ENCODE measurements around the gene GPHA2.
A peak's percentile ranks its signal among the peaks of the same experiment; 100 is the strongest.

GPHA2 gene

DNA sequence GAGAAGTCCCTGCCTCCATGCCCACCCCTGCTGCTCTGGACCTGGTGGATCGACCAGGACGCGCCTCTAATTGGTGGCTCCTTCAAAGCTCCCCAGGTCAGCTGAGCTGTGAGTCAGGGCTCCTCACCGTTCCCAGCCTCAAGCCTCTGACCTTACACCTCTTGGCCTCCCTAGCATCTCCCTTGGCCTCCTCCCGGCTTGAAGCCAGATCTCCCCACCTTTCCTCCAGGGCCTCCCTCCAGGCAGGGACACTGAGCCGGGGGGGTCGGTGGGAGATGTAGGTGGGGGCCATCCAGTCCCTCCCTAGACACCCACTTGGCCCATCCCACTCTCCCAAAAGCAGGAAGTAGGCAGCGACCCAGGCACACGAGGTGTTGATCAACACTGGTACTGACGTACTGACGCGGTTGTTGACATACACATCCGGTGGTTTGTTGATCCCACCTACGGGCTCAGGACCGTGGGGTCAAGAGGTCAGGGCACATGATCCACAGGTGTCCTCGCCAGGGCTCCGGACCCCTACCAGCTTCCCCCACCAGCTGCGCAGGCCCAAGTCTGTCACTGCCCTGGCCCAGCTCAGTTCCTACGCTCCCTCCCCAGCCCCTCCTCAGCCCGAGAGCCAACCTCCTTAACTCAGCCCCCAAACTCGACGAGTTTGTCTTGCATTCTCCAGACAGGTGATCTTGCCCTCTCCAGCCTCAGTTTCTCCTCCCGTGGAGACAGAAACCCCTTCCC is 19.5 kb downstream of the GPHA2 start:
- Histone ChIP-seq H3K27ac (ENCODE audit: low read length) (peak overlapping the region; percentile 28), H3K9ac (ENCODE audit: low read length) (peak overlapping the region; percentile 89), H3K4me1 (ENCODE audit: low read length) (peaks cover 16% of the 10 kb centered on the region), H3K36me3 (replicated peaks; ENCODE audit: low read depth, low read length) (peaks cover 7% of the 10 kb centered on the region), H2AFZ (ENCODE audit: low read depth, low read length) (0 out of 2 replicates have a peak overlapping the region, but pooled peaks have one; percentile 6), H3K27me3 (ENCODE audit: low read depth, low read length) (no peaks in the 10 kb centered on the region), H3K4me3 (ENCODE audit: low read length) (peak overlapping the region; percentile 90), H3K79me2 (ENCODE audit: low read length) (peaks cover 18% of the 10 kb centered on the region), H3K4me2 (ENCODE audit: low read length) (peak overlapping the region; percentile 98), H3K9me3 (ENCODE audit: insufficient read depth, low read length) (no peaks in the 10 kb centered on the region), H4K20me1 (ENCODE audit: insufficient read depth, low read length) (no peaks in the 10 kb centered on the region)
- TF ChIP-seq, protein P1, sequence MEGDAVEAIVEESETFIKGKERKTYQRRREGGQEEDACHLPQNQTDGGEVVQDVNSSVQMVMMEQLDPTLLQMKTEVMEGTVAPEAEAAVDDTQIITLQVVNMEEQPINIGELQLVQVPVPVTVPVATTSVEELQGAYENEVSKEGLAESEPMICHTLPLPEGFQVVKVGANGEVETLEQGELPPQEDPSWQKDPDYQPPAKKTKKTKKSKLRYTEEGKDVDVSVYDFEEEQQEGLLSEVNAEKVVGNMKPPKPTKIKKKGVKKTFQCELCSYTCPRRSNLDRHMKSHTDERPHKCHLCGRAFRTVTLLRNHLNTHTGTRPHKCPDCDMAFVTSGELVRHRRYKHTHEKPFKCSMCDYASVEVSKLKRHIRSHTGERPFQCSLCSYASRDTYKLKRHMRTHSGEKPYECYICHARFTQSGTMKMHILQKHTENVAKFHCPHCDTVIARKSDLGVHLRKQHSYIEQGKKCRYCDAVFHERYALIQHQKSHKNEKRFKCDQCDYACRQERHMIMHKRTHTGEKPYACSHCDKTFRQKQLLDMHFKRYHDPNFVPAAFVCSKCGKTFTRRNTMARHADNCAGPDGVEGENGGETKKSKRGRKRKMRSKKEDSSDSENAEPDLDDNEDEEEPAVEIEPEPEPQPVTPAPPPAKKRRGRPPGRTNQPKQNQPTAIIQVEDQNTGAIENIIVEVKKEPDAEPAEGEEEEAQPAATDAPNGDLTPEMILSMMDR (IDR thresholded peaks at IDR 0.05; ENCODE audit: low read depth, low read length) = no peak
- no peak for TF ChIP-seq EZH2phosphoT487 (IDR thresholded peaks at IDR 0.05; ENCODE audit: low read depth)

DNA sequence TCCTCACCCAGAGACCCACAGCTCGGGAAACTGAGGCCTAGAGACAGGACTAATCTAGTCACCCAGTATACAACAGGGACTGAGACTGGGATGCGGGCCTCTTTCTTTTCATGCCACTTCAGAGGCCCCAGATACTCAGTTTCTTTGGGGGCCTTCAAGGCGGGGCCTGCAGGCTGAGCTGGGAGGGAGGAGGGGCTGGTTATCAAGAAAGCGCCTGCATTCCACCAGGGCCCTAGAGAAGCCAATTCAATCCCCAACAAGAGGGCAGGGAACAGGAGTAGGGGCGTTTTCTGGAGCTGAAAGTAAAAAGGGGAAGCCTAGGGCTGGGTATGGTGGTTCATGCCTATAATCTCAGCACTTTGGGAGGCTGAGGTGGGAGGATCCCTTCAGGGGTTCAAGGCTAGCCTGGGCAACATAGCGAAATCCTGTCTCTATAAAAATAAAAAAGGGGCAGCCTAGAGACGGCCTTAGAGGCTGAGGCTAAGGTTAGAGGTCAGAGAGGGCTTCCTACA is 20.3 kb downstream of the GPHA2 start:
- no peak overlapping the region for H3K9ac ChIP-seq (ENCODE audit: low read length)
- peaks cover 7% of the 10 kb centered on the region for H3K36me3 ChIP-seq (replicated peaks; ENCODE audit: low read depth, low read length)
- H3K9me3 ChIP-seq (ENCODE audit: insufficient read depth, low read length) = no peaks in the 10 kb centered on the region
- H3K4me1 ChIP-seq (ENCODE audit: low read length) = peaks cover 16% of the 10 kb centered on the region
- no peaks in the 10 kb centered on the region for H3K27me3 ChIP-seq (ENCODE audit: low read depth, low read length)
- TF ChIP-seq EZH2phosphoT487 (IDR thresholded peaks at IDR 0.05; ENCODE audit: low read depth) = no peak
- TF ChIP-seq, protein P1 (IDR thresholded peaks at IDR 0.05; ENCODE audit: low read depth, low read length) = no peak
- peaks cover 18% of the 10 kb centered on the region for H3K79me2 ChIP-seq (ENCODE audit: low read length)
- peak overlapping the region; percentile 90 for H3K4me3 ChIP-seq (ENCODE audit: low read length)
- peak overlapping the region; percentile 98 for H3K4me2 ChIP-seq (ENCODE audit: low read length)
- no peak overlapping the region for H3K27ac ChIP-seq (ENCODE audit: low read length)
- no peaks in the 10 kb centered on the region for H4K20me1 ChIP-seq (ENCODE audit: insufficient read depth, low read length)
- H2AFZ ChIP-seq (ENCODE audit: low read depth, low read length) = no peak overlapping the region

DNA sequence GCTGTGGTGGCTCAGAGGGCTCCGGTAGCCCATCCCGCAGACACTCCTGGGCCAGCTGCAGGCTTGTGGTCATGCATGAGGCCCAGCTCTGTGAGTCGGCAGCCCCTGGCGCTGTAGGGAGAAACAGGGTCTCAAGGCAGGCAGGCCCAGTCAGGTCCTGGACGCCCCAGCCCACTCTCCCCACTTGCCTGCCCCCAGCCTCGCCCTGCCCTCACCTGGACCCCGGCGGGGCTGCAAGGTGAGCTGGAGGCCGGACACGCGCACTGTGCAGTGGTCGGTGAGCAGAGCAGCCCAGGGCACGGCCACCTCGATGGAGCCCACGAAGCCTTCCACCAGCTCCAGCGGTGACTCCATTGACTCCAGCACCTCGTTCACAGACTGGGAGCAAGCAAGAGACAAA is 21.6 kb downstream of the GPHA2 start:
- no peak for TF ChIP-seq EZH2phosphoT487 (IDR thresholded peaks at IDR 0.05; ENCODE audit: low read depth)
- TF ChIP-seq, protein P1 (IDR thresholded peaks at IDR 0.05; ENCODE audit: low read depth, low read length) = no peak
- no peak overlapping the region for H2AFZ ChIP-seq (ENCODE audit: low read depth, low read length)
- no peak overlapping the region for H3K27ac ChIP-seq (ENCODE audit: low read length)
- no peaks in the 10 kb centered on the region for H4K20me1 ChIP-seq (ENCODE audit: insufficient read depth, low read length)
- no peaks in the 10 kb centered on the region for H3K27me3 ChIP-seq (ENCODE audit: low read depth, low read length)
- H3K4me2 ChIP-seq (ENCODE audit: low read length) = no peak overlapping the region
- H3K79me2 ChIP-seq (ENCODE audit: low read length) = peaks cover 18% of the 10 kb centered on the region
- no peaks in the 10 kb centered on the region for H3K9me3 ChIP-seq (ENCODE audit: insufficient read depth, low read length)
- no peak overlapping the region for H3K9ac ChIP-seq (ENCODE audit: low read length)
- peaks cover 7% of the 10 kb centered on the region for H3K36me3 ChIP-seq (replicated peaks; ENCODE audit: low read depth, low read length)
- peaks cover 16% of the 10 kb centered on the region for H3K4me1 ChIP-seq (ENCODE audit: low read length)
- no peak overlapping the region for H3K4me3 ChIP-seq (ENCODE audit: low read length)

DNA sequence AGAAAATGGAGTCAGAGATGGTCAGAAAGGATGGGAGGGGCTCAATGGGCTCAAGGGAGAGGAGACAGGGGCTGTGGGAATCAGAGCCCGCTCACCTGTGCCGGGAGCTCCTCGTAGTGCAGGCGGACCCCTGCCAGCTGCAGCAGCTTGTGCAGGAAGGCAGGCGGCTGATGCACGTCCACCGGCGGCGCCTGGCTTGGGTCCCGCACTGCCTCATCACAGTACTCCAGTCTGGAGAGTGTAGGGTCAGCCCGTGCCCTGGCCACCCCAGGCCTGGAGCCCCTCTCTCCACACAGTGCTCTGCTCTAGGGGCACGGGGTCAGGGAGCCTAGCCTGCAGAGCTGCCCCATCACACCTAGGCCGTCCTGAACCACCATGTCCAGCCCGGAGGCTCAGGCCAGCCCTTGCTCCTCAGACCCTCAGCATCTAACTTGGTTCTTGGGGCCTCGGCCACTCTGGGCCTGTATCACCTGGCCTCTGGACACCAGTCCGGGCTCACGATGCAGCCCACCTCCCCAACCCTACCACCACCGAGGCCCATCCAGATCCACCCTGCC is 22.4 kb downstream of the GPHA2 start:
- Histone ChIP-seq H3K27me3 (ENCODE audit: low read depth, low read length) (no peaks in the 10 kb centered on the region), H3K4me2 (ENCODE audit: low read length) (no peak overlapping the region), H3K9me3 (ENCODE audit: insufficient read depth, low read length) (no peaks in the 10 kb centered on the region), H3K9ac (ENCODE audit: low read length) (no peak overlapping the region), H4K20me1 (ENCODE audit: insufficient read depth, low read length) (no peaks in the 10 kb centered on the region), H3K79me2 (ENCODE audit: low read length) (peaks cover 18% of the 10 kb centered on the region), H2AFZ (ENCODE audit: low read depth, low read length) (no peak overlapping the region), H3K27ac (ENCODE audit: low read length) (no peak overlapping the region), H3K4me3 (ENCODE audit: low read length) (no peak overlapping the region), H3K4me1 (ENCODE audit: low read length) (peaks cover 13% of the 10 kb centered on the region), H3K36me3 (replicated peaks; ENCODE audit: low read depth, low read length) (peaks cover 7% of the 10 kb centered on the region)
- TF ChIP-seq, protein P1 (IDR thresholded peaks at IDR 0.05; ENCODE audit: low read depth, low read length) = no peak
- TF ChIP-seq EZH2phosphoT487 (IDR thresholded peaks at IDR 0.05; ENCODE audit: low read depth) = no peak
